A549 (cell line): Measurements from ENCODE around the gene FGGY.

Experiments
- JUNB ChIP-seq: fragments of >200 bp; sonication (Bioruptor Twin); formaldehyde crosslinking; IDR thresholded peaks from 2 replicates; pipeline ENCODE4 v1.6.1; 2016
- ZFP36 ChIP-seq: fragments of 450-650 bp; IDR thresholded peaks from 2 replicates; pipeline ENCODE4 v1.6.1; 2014; ENCODE audit warnings: borderline replicate concordance; ENCODE audit not compliant: partially characterized antibody
- TF ChIP-seq, protein P1 (sequence below): fragments of >200 bp; sonication (Bioruptor Twin); formaldehyde crosslinking; IDR thresholded peaks from 3 replicates; pipeline ENCODE4 v1.5.1; 2016
- TF ChIP-seq, protein P2 (sequence below): fragments of 250-450 bp; sonication (Bioruptor Pico); IDR thresholded peaks from 2 replicates; pipeline ENCODE4 v1.5.0; 2021; ENCODE audit warnings: mild to moderate bottlenecking, moderate library complexity, borderline replicate concordance
- TF ChIP-seq, protein P3 (sequence below): fragments of 450-650 bp; IDR thresholded peaks from 2 replicates; pipeline ENCODE4 v1.6.1; 2014; ENCODE audit warnings: antibody characterized with exemption

DNA sequence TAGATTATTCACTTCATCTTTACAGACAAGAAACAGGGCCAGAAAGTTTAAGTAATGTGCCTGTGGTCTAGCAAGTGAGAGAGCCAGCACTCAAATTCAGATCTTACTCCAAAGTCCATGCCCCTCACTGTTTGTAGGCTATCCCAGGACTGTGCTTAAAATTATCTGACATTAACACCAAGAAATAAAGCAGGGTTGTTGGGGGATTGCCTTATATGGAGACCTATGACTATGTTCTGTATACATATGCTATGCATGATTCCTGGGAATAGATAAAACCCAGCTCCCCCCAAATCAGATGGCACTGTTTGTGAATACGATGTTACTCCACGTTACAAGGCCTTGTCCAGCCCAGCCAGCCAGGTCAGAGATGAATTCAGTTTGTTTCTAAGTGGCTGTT lies 386.3 kb downstream of the FGGY start:
- TF ChIP-seq, protein P1, sequence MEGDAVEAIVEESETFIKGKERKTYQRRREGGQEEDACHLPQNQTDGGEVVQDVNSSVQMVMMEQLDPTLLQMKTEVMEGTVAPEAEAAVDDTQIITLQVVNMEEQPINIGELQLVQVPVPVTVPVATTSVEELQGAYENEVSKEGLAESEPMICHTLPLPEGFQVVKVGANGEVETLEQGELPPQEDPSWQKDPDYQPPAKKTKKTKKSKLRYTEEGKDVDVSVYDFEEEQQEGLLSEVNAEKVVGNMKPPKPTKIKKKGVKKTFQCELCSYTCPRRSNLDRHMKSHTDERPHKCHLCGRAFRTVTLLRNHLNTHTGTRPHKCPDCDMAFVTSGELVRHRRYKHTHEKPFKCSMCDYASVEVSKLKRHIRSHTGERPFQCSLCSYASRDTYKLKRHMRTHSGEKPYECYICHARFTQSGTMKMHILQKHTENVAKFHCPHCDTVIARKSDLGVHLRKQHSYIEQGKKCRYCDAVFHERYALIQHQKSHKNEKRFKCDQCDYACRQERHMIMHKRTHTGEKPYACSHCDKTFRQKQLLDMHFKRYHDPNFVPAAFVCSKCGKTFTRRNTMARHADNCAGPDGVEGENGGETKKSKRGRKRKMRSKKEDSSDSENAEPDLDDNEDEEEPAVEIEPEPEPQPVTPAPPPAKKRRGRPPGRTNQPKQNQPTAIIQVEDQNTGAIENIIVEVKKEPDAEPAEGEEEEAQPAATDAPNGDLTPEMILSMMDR: no peak
- TF ChIP-seq, protein P2, sequence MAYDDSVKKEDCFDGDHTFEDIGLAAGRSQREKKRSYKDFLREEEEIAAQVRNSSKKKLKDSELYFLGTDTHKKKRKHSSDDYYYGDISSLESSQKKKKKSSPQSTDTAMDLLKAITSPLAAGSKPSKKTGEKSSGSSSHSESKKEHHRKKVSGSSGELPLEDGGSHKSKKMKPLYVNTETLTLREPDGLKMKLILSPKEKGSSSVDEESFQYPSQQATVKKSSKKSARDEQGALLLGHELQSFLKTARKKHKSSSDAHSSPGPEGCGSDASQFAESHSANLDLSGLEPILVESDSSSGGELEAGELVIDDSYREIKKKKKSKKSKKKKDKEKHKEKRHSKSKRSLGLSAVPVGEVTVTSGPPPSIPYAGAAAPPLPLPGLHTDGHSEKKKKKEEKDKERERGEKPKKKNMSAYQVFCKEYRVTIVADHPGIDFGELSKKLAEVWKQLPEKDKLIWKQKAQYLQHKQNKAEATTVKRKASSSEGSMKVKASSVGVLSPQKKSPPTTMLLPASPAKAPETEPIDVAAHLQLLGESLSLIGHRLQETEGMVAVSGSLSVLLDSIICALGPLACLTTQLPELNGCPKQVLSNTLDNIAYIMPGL: no peak
- TF ChIP-seq, protein P3, sequence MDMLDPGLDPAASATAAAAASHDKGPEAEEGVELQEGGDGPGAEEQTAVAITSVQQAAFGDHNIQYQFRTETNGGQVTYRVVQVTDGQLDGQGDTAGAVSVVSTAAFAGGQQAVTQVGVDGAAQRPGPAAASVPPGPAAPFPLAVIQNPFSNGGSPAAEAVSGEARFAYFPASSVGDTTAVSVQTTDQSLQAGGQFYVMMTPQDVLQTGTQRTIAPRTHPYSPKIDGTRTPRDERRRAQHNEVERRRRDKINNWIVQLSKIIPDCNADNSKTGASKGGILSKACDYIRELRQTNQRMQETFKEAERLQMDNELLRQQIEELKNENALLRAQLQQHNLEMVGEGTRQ: no peak
- no peak for TF ChIP-seq ZFP36
- no peak for TF ChIP-seq JUNB
